ENCODE results near the gene ASCL2.

Gene ASCL2

GRCh38 chr11:2271077-2271326 lies 614 bp upstream of the ASCL2 start:
- no peak for TF ChIP-seq CTCF (IDR thresholded peaks at IDR 0.05; ENCODE audit: insufficient read depth, low read depth, low read length, missing control alignments)
- peak overlapping the region; percentile 44 for H3K4me3 ChIP-seq (ENCODE audit: low read length)
- peak; percentile 27 for DNase-seq (ENCODE audit: low read depth)

GRCh38 chr11:2269601-2270321 lies 627 bp downstream of the ASCL2 start:
- peak overlapping the region; percentile 44 for H3K4me3 ChIP-seq (ENCODE audit: low read length)
- peak; percentile 84 for DNase-seq (ENCODE audit: low read depth)
- peak; percentile 31 for TF ChIP-seq CTCF (IDR thresholded peaks at IDR 0.05; ENCODE audit: insufficient read depth, low read depth, low read length, missing control alignments)

GRCh38 chr11:2268729-2269600 lies 1.4 kb downstream of the ASCL2 start:
- peak; percentile 80 for DNase-seq (ENCODE audit: low read depth)
- peak overlapping the region; percentile 40 for H3K4me3 ChIP-seq (ENCODE audit: low read length)
- TF ChIP-seq CTCF (IDR thresholded peaks at IDR 0.05; ENCODE audit: insufficient read depth, low read depth, low read length, missing control alignments): no peak

- no peak for TF ChIP-seq CTCF (IDR thresholded peaks at IDR 0.05; ENCODE audit: insufficient read depth, low read depth, low read length, missing control alignments)
- no peak for DNase-seq (ENCODE audit: low read depth)
- H3K4me3 ChIP-seq (ENCODE audit: low read length): peak overlapping the region; percentile 11
Observed at GRCh38 chr11:2267851-2268728, 2.3 kb downstream of the ASCL2 start.

GRCh38 chr11:2267306-2267850 lies 3.0 kb downstream of the ASCL2 start:
- TF ChIP-seq CTCF (IDR thresholded peaks at IDR 0.05; ENCODE audit: insufficient read depth, low read depth, low read length, missing control alignments): no peak
- no peak for DNase-seq (ENCODE audit: low read depth)
- H3K4me3 ChIP-seq (ENCODE audit: low read length): no peak overlapping the region

- H3K4me3 ChIP-seq (ENCODE audit: low read length): no peak overlapping the region
- no peak for TF ChIP-seq CTCF (IDR thresholded peaks at IDR 0.05; ENCODE audit: insufficient read depth, low read depth, low read length, missing control alignments)
- no peak for DNase-seq (ENCODE audit: low read depth)
Observed at GRCh38 chr11:2266586-2267305, 3.6 kb downstream of the ASCL2 start.
